HEK293 (cell line): Measurements from ENCODE around the gene HOXA10.
A peak's percentile ranks its signal among the peaks of the same experiment; 100 is the strongest.

Experiments used
- BCL6B ChIP-seq: fragments of 450-650 bp; formaldehyde crosslinking; IDR thresholded peaks from 2 replicates; pipeline ENCODE4 v1.5.1; 2017; ENCODE audit warnings: missing biosample characterization, missing genetic modification characterization
- GFI1B ChIP-seq: fragments of 450-650 bp; formaldehyde crosslinking; IDR thresholded peaks from 2 replicates; pipeline ENCODE4 v1.5.1; 2016; ENCODE audit warnings: missing biosample characterization, missing genetic modification characterization
- KLF16 ChIP-seq: fragments of 450-650 bp; formaldehyde crosslinking; IDR thresholded peaks from 2 replicates; pipeline ENCODE4 v1.5.1; 2017; ENCODE audit warnings: missing biosample characterization, missing genetic modification characterization
- PRDM2 ChIP-seq: fragments of 450-650 bp; formaldehyde crosslinking; IDR thresholded peaks from 2 replicates; pipeline ENCODE4 v1.5.1; 2016; ENCODE audit warnings: missing biosample characterization, missing genetic modification characterization, borderline replicate concordance
- SP3 ChIP-seq: fragments of 450-650 bp; formaldehyde crosslinking; IDR thresholded peaks from 2 replicates; pipeline ENCODE4 v1.5.1; 2016; ENCODE audit warnings: missing biosample characterization, missing genetic modification characterization
- TCF7L2 ChIP-seq: IDR thresholded peaks from 2 replicates; pipeline ENCODE4 v1.6.1; 2011; ENCODE audit warnings: low read depth, mild to moderate bottlenecking, inconsistent platforms, low read length, moderate library complexity, borderline replicate concordance
- ZNF155 ChIP-seq: fragments of 450-650 bp; formaldehyde crosslinking; IDR thresholded peaks from 2 replicates; pipeline ENCODE4 v1.5.1; 2016; ENCODE audit warnings: missing biosample characterization, missing genetic modification characterization
- ZNF23 ChIP-seq: fragments of 450-650 bp; formaldehyde crosslinking; IDR thresholded peaks from 2 replicates; pipeline ENCODE4 v1.5.1; 2016; ENCODE audit warnings: missing biosample characterization, missing genetic modification characterization, borderline replicate concordance
- ZNF280C ChIP-seq: fragments of 450-650 bp; formaldehyde crosslinking; IDR thresholded peaks from 2 replicates; pipeline ENCODE4 v1.5.1; 2016; ENCODE audit warnings: missing biosample characterization, missing genetic modification characterization
- ZNF391 ChIP-seq: fragments of 450-650 bp; formaldehyde crosslinking; IDR thresholded peaks from 2 replicates; pipeline ENCODE4 v1.5.1; 2016; ENCODE audit warnings: low read depth, missing biosample characterization, missing genetic modification characterization, borderline replicate concordance
- ZNF521 ChIP-seq: fragments of 450-650 bp; formaldehyde crosslinking; IDR thresholded peaks from 2 replicates; pipeline ENCODE4 v1.5.1; 2017; ENCODE audit warnings: missing biosample characterization, mild to moderate bottlenecking, missing genetic modification characterization
- ZNF658 ChIP-seq: fragments of 450-650 bp; formaldehyde crosslinking; IDR thresholded peaks from 2 replicates; pipeline ENCODE4; 2016; ENCODE audit warnings: missing biosample characterization, missing genetic modification characterization
- ZNF701 ChIP-seq: fragments of 450-650 bp; formaldehyde crosslinking; IDR thresholded peaks from 2 replicates; pipeline ENCODE4 v1.5.1; 2016; ENCODE audit warnings: missing biosample characterization, missing genetic modification characterization
- ZNF704 ChIP-seq: fragments of 450-650 bp; formaldehyde crosslinking; IDR thresholded peaks from 2 replicates; pipeline ENCODE4 v1.5.1; 2016; ENCODE audit warnings: missing biosample characterization, missing genetic modification characterization
- ZNF785 ChIP-seq: fragments of 450-650 bp; formaldehyde crosslinking; IDR thresholded peaks from 2 replicates; pipeline ENCODE4 v1.5.1; 2016; ENCODE audit warnings: missing biosample characterization, missing genetic modification characterization
- ZNF791 ChIP-seq: fragments of 450-650 bp; formaldehyde crosslinking; IDR thresholded peaks from 2 replicates; pipeline ENCODE4 v1.5.1; 2016; ENCODE audit warnings: missing biosample characterization, missing genetic modification characterization
- ZNF792 ChIP-seq: fragments of 450-650 bp; formaldehyde crosslinking; IDR thresholded peaks from 2 replicates; pipeline ENCODE4 v1.5.1; 2016; ENCODE audit warnings: missing biosample characterization, missing genetic modification characterization
- ZSCAN16 ChIP-seq: fragments of 450-650 bp; formaldehyde crosslinking; IDR thresholded peaks from 2 replicates; pipeline ENCODE4 v1.5.1; 2016; ENCODE audit warnings: missing biosample characterization, missing genetic modification characterization

Gene HOXA10

GRCh38 chr7:27130540-27131389, 43.4 kb downstream of the HOXA10 start, which contains the start of gene HOXA4 (continued):
- TF ChIP-seq ZNF704 (tag by site-specific recombination): no peak
- TF ChIP-seq ZNF521 (tag by site-specific recombination): no peak
- no peak for TF ChIP-seq ZNF792 (tag by site-specific recombination)
- TF ChIP-seq ZNF155 (tag by site-specific recombination): no peak
- TF ChIP-seq TCF7L2: no peak
- no peak for TF ChIP-seq ZNF701 (tag by site-specific recombination)
- no peak for TF ChIP-seq GFI1B (tag by site-specific recombination)
- no peak for TF ChIP-seq ZNF658 (tag by site-specific recombination)
- peak; percentile 72 for TF ChIP-seq SP3
- TF ChIP-seq ZNF791: no peak
- TF ChIP-seq ZNF280C (tag by site-specific recombination): no peak
- TF ChIP-seq PRDM2 (tag by site-specific recombination): no peak
- TF ChIP-seq KLF16 (tag by site-specific recombination): no peak
- TF ChIP-seq ZSCAN16 (tag by site-specific recombination): no peak
- TF ChIP-seq ZNF391: no peak; the same call in 1 of the 2 replicates
- TF ChIP-seq ZNF785 (tag by site-specific recombination): no peak
- no peak for TF ChIP-seq ZNF23 (tag by site-specific recombination)
- no peak for TF ChIP-seq BCL6B (tag by site-specific recombination)
